BJ (cell line): Measurements from ENCODE around the gene FGF14. TPM values are rescaled to one million over a fixed set of nuclear protein-coding genes. Genes with fewer than 3 reads are reported as not detected.

ENCODE experiments used
- CTCF ChIA-PET: fragments of 350-600 bp; formaldehyde crosslinking; extraction: SDS; loops from one replicate; lab custom pipeline; 2021; ENCODE audit warnings: antibody characterized with exemption, inconsistent platforms; lab: Yijun Ruan, JAX
- POLR2A ChIA-PET: fragments of 300-600 bp; sonication (Branson Sonifier 250); formaldehyde crosslinking; extraction: SDS; loops from one replicate; lab custom pipeline; 2021; ENCODE audit warnings: antibody characterized with exemption; lab: Charles Lee
- DNase-seq: peaks from one replicate; pipeline ENCODE4 v3.0.0-alpha.2; 2011; ENCODE audit warnings: low read depth
- H3K27me3 ChIP-seq: 2 replicates; pipeline ENCODE4 v1.6.0; 2011; ENCODE audit warnings: low read length; ENCODE audit not compliant: control insufficient read depth, insufficient read depth
- H3K36me3 ChIP-seq: 2 replicates; pipeline ENCODE4 v1.5.1; 2011; ENCODE audit warnings: low read length; ENCODE audit not compliant: control insufficient read depth, insufficient read depth
- H3K4me3 ChIP-seq: 2 replicates; pipeline ENCODE4 v1.5.1; 2011; ENCODE audit warnings: low read depth, mild to moderate bottlenecking, control low read depth, low read length
- CTCF ChIP-seq: IDR thresholded peaks from 2 replicates; pipeline ENCODE4 v1.5.1; 2011; ENCODE audit warnings: low read depth, mild to moderate bottlenecking, control low read depth, inconsistent platforms, low read length, moderate library complexity; ENCODE audit not compliant: insufficient read depth
- polyA plus RNA-seq: library from polyadenylated mRNA; depleted of rRNA; stranded (reverse); fragments of >200 nt; gene quantifications from 2 replicates; pipeline ENCODE4 v1.2.3, GENCODE V29; 2011

Gene FGF14
- polyA plus RNA-seq, 1 experiment = 0.01 TPM

- Histone ChIP-seq H3K4me3 (no peak overlapping the region), H3K27me3 (no peaks in the 10 kb centered on the region), H3K36me3 (no peaks in the 10 kb centered on the region)
- TF ChIP-seq CTCF = no peak
- POLR2A ChIA-PET = no interaction called here
- CTCF ChIA-PET = no interaction called here
- no peak for DNase-seq
Measured at GRCh38 chr13:102316732-102317131, 85.1 kb downstream of the FGF14 start.

- CTCF ChIA-PET = interaction anchor here (0.8 to 3.0 kb wide), 3 partner anchors 12 to 17 kb away, joined by 4 to 6 read pairs (median 6); no protein-coding TSS in a partner anchor
- DNase-seq = no peak
- Histone ChIP-seq H3K36me3 (no peaks in the 10 kb centered on the region), H3K4me3 (no peak overlapping the region), H3K27me3 (no peaks in the 10 kb centered on the region)
- POLR2A ChIA-PET = no interaction called here
- TF ChIP-seq CTCF = no peak
Measured at GRCh38 chr13:102312841-102313240, 89.0 kb downstream of the FGF14 start.

GRCh38 chr13:102311901-102312300 is 89.9 kb downstream of the FGF14 start:
- no peaks in the 10 kb centered on the region for H3K36me3 ChIP-seq
- ChIA-PET CTCF (interaction anchor here (2.2 to 3.0 kb wide), 2 partner anchors 11 to 18 kb away, joined by 6 read pairs; no protein-coding TSS in a partner anchor), POLR2A (no interaction called here)
- no peak overlapping the region for H3K4me3 ChIP-seq
- DNase-seq = no peak
- H3K27me3 ChIP-seq = no peaks in the 10 kb centered on the region
- TF ChIP-seq CTCF = no peak

GRCh38 chr13:102311419-102311796 is 90.4 kb downstream of the FGF14 start:
- no peaks in the 10 kb centered on the region for H3K36me3 ChIP-seq
- no peak overlapping the region for H3K4me3 ChIP-seq
- TF ChIP-seq CTCF = no peak
- DNase-seq = no peak
- ChIA-PET CTCF (interaction anchor here (2.2 to 3.0 kb wide), 2 partner anchors 11 to 18 kb away, joined by 6 read pairs; no protein-coding TSS in a partner anchor), POLR2A (no interaction called here)
- H3K27me3 ChIP-seq = no peaks in the 10 kb centered on the region

- Histone ChIP-seq H3K4me3 (no peak overlapping the region), H3K36me3 (no peaks in the 10 kb centered on the region), H3K27me3 (no peaks in the 10 kb centered on the region)
- no peak for DNase-seq
- TF ChIP-seq CTCF = no peak
- POLR2A ChIA-PET = no interaction called here
- CTCF ChIA-PET = interaction anchor here (2.2 to 3.0 kb wide), 2 partner anchors 10 to 19 kb away, joined by 6 read pairs; no protein-coding TSS in a partner anchor
Measured at GRCh38 chr13:102310691-102311418, 91.0 kb downstream of the FGF14 start.
